Measurements from ENCODE around the gene PLEKHJ1.

PLEKHJ1 gene

GRCh38 chr19:2187159-2187558 is 49.0 kb downstream of the PLEKHJ1 start:
- no peak for TF ChIP-seq CTCF (IDR thresholded peaks at IDR 0.05; ENCODE audit: borderline replicate concordance, insufficient read depth, low read depth, low read length)

DNA sequence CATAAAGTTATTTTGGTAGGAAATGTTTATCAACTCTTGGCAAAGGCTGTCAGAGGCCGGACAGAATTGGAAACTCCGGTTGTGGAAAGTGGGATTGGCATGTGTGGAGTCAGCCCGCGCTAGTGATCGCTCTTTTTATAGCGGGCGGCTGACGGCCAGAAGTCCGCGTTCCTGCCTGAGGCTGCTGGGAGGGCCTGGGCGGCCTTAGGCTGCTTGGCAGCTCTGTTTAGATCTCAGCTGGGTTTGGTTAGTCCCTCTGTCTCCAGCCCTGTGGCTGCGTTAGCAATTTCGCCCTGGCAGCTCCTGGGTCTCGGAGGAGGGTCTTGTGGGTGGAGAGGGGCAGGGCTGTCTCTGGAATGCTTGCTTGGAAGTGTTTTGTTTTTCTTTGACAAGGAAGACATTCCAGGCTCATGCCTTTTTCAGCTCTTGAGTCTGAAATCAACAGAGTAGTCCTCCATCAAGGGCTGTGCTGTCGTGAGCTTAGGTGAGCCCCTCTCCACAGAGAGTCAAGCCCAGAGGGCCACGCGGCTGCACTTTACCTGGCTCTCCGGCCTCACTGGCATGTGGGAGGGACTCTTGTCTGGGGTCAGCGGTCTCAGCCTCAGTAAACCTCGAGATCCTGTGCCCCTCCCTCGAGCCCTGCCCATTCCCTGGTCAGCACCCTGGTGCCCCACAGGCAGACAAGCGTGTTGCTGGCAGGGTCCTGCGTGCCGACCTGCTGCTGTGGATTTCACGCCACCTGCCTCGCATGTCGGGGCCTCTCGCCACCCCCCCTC is 49.9 kb downstream of the PLEKHJ1 start:
- H3K4me3 ChIP-seq (ENCODE audit: low read depth, low read length) = no peak overlapping the region
- no peak for TF ChIP-seq CTCF (IDR thresholded peaks at IDR 0.05; ENCODE audit: borderline replicate concordance, insufficient read depth, low read depth, low read length)

More at GRCh38 chr19:2187159-2187558, 49.0 kb downstream of the PLEKHJ1 start:
- H3K4me3 ChIP-seq (ENCODE audit: low read depth, low read length) = no peak overlapping the region

DNA sequence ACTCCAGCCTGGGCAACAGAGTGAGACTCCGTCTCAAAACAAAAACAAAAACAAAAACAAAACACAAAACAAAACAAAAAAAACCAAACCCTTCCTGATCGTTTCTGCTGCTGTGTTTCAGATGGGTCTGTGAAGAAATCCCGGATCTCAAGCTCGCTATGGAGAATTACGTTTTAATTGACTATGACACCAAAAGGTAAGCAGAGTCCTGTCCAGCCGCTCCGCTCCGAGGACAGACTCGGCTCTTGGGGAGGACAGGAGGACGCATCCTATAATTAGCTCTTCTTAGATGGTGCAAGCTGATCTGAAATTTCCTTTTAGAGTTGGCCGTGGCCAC is 50.4 kb downstream of the PLEKHJ1 start:
- no peak for TF ChIP-seq CTCF (IDR thresholded peaks at IDR 0.05; ENCODE audit: borderline replicate concordance, insufficient read depth, low read depth, low read length)
- no peak overlapping the region for H3K4me3 ChIP-seq (ENCODE audit: low read depth, low read length)

DNA sequence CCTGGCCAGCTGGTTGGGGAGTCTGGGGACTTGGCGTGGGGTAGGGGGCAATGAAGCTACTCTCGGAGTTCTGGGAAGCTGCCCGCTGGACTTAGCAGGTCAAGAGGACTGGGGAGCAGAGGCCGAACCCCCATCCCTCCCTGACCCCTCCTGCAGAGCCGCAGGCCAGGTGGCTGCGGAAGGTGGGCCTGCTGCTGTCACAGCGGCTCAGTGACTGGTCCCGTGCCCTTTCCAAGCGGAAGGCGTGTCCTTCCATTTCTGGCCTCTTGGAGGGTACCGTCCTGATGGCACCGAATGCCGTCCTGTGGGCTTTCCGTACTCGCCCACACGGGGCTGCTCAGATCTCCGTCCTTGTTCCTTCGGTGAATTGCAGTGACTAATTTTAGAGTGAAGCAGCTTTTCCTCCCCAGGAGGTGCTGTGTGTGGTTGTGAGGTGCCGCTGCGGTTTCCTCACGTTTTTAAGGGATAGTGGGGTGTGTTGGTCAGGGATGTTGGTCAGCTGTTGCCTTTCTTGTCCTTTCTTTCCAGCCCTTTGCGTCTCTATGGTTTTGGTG is 51.6 kb downstream of the PLEKHJ1 start:
- no peak for TF ChIP-seq CTCF (IDR thresholded peaks at IDR 0.05; ENCODE audit: borderline replicate concordance, insufficient read depth, low read depth, low read length)
- H3K4me3 ChIP-seq (ENCODE audit: low read depth, low read length) = no peak overlapping the region

Measured in GM12875 (cell line).